PFSK-1 (cell line): Measurements from ENCODE around the gene MYL3.

Experiments
- POLR2AphosphoS5 ChIP-seq: IDR thresholded peaks from 2 replicates; pipeline ENCODE4 v1.6.1; 2012; ENCODE audit warnings: low read depth, mild to moderate bottlenecking, control low read depth, low read length, moderate library complexity
- REST ChIP-seq, 2 experiments: IDR thresholded peaks; 2 replicates each; pipeline versions ENCODE4 v1.6.1 to v1.8.0; 2011 to 2012; ENCODE audit warnings: low read depth in 2 of 2, low read length in 2 of 2, control low read depth in 1 of 2, inconsistent platforms in 1 of 2, mild to moderate bottlenecking in 1 of 2, moderate library complexity in 1 of 2; ENCODE audit not compliant: insufficient read depth in 1 of 2
- SIN3A ChIP-seq: IDR thresholded peaks from 2 replicates; pipeline ENCODE4 v1.6.1; 2012; ENCODE audit warnings: mild to moderate bottlenecking, low read length, moderate library complexity, borderline replicate concordance; ENCODE audit not compliant: insufficient read depth
- TAF1 ChIP-seq: IDR thresholded peaks from 2 replicates; pipeline ENCODE4 v1.6.1; 2012; ENCODE audit warnings: low read length, control low read depth, borderline replicate concordance; ENCODE audit not compliant: insufficient read depth

DNA sequence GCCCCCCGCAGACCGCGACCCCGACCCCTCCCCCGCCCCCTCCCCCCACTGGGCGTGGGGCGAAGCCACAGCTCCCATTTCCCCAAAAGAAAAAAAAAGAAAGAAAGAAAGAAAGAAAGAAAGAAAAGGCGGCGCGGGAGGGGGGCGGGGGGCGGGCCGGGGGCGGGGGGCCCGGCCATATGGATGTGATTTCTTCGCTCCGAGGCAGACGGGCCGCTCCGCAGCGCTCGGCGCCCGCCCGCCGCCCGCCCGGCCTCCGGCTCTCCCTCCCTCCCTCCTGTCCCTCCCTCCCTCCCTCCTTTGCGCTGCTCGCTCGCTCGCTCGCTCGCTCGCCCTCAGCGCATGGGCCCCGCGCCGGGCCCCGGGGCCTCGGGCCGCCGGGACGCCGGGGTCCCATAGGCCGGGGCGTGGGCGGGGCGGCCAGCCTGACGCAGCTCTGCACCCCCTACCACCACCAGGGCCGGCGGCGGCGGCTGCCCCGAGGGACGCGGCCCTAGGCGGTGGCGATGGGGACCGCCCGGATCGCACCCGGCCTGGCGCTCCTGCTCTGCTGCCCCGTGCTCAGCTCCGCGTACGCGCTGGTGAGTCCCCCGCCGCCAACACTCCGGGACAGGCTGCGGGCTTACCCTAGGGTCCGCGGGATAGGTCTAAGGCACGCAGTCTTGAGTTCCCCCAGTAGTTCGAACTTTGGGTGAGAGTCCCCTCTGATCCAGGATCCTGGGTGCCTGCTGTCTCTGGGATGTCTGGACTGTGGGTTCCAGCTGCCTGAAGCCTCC, 20.0 kb upstream of the MYL3 start:
- TF ChIP-seq REST (IDR thresholded peaks at IDR 0.05; ENCODE audit: insufficient read depth in 1 of 2, low read depth in 2 of 2, low read length in 2 of 2) = no peak
- no peak for TF ChIP-seq POLR2AphosphoS5
- no peak for TF ChIP-seq SIN3A
- TF ChIP-seq TAF1 = no peak
